Heart right ventricle (tissue), 16 donors: ENCODE results near the gene CITED2. TPM values are rescaled to one million over a fixed set of nuclear protein-coding genes. Genes with fewer than 3 reads are reported as not detected.

Source experiments
- ATAC-seq, 8 donors: fragments of 200-7000 bp; cut with Tn5 transposase; one replicate each; pipeline ENCODE4 v1.9.1; 2020; ENCODE audit warnings: mild to moderate bottlenecking in 8 of 8, moderate library complexity in 8 of 8, moderate number of reproducible peaks in 1 of 8
- DNase-seq, 2 donors: peaks; one replicate each; pipeline ENCODE4 v3.0.0-alpha.2; 2020
- H3K27ac ChIP-seq, 10 donors: fragments of 200-600 bp; sonication (generic) in 2 of 10; one replicate each; pipeline versions ENCODE4 v1.5.0 to v1.8.0; 2020 to 2022; ENCODE audit warnings: mild to moderate bottlenecking in 3 of 10
- H3K27me3 ChIP-seq, 7 donors: fragments of 200-600 bp; one replicate each; pipeline ENCODE4 v1.8.0; 2021 to 2022; ENCODE audit warnings: mild to moderate bottlenecking in 2 of 7
- H3K36me3 ChIP-seq, 9 donors: fragments of 200-600 bp; sonication (generic) in 1 of 9; one replicate each; pipeline versions ENCODE4 v1.5.0 to v1.8.0; 2020 to 2022; ENCODE audit warnings: mild to moderate bottlenecking in 2 of 9
- H3K4me1 ChIP-seq, 9 donors: fragments of 200-600 bp; sonication (generic) in 1 of 9; one replicate each; pipeline versions ENCODE4 v1.5.0 to v1.8.0; 2020 to 2022; ENCODE audit warnings: mild to moderate bottlenecking in 4 of 9
- H3K4me3 ChIP-seq, 10 donors: fragments of 200-600 bp; sonication (generic) in 2 of 10; one replicate each; pipeline versions ENCODE4 v1.5.0 to v1.8.0; 2020 to 2022; ENCODE audit warnings: mild to moderate bottlenecking in 7 of 10, moderate library complexity in 2 of 10
- H3K9me3 ChIP-seq, 11 donors: fragments of 200-600 bp in 10 of 11; sonication (generic) in 2 of 11; one replicate each; pipeline versions ENCODE4 v1.5.0 to v1.8.0; 2013 to 2022; ENCODE audit warnings: mild to moderate bottlenecking in 2 of 11, control low read depth in 1 of 11, moderate library complexity in 1 of 11
- WGBS, 2 donors: extraction: QIAGEN DNeasy Blood & Tissue Kit; methylation state at CpG; one replicate each; pipeline ENCODE4 v1.1.7; 2013; ENCODE audit warnings: inconsistent platforms in 1 of 2; 5-methylcytosine and 5-hydroxymethylcytosine counted together
- intact Hi-C, 10 donors: fragments of 100-400 bp; cut with DNase I; formaldehyde crosslinking; loops; one replicate each; pipeline versions ENCODE4 v1.11.1 to v1.14.2; 2022
- polyA plus RNA-seq, 2 donors: library from polyadenylated mRNA; stranded (reverse); fragments of 200-250 nt; gene quantifications; one replicate each; pipeline ENCODE4 v1.2.3, GENCODE V29; 2013
- total RNA-seq, 10 donors: library from RNA; stranded (reverse); fragmentation: NEBNext Ultra II Directional in 3 of 10; extraction: Animal tissue kit (Norgen Biotek cat#: 25700) in 3 of 10; gene quantifications; one replicate each; pipeline versions ENCODE4 v1.2.1 to v1.2.4, GENCODE V29; 2021 to 2023
- TF ChIP-seq, protein P1 (sequence below), 9 donors: fragments of 200-600 bp; sonication (generic) in 2 of 9; IDR thresholded peaks; one replicate each; pipeline versions ENCODE4 v1.5.0 to v1.8.0; 2021 to 2022; ENCODE audit warnings: antibody characterized with exemption in 9 of 9, mild to moderate bottlenecking in 5 of 9, moderate library complexity in 1 of 9
- donor health status: Arrhythmogenic right ventricular cardiomyopathy.
- donor health status: ischemic (EF 13 %, LVEDD 7.1; RV severe dilation, severe dysfunction).
- donor health status: healthy with polysubstance abuse.
- donor health status: DM: no; HTN: yes; CAD: no.
- donor health status: DM: no; HTN: no; CAD: no.
- donor health status: ischemic (EF 25% LVEDD 6.9; RV normal size, moderate dysfunction).
- donor health status: ischemic (EF 25% LVEDD 5.7; RV mildly dilated, moderate dysfunction).
- donor health status: healthy.
- donor health status: DM: yes; HTN: yes; CAD: no.
- donor health status: Ischemic cardiomyopathy.
- donor health status: ischemic (EF 35%, LVEDD 5.7; RV mildly dilated, moderate dysfunction).
- donor health status: nonischemic (EF 11% LVEDD 7.7; RV severe dilation, severe dysfunction).
- donor health status: DM: yes; HTN: yes; CAD: no.
- donor health status: PGD.
- donor health status: ischemic (EF 29% LVEDD 5.4; RV normal size, mild dysfunction).
- donor health status: nonischemic (EF 23%, LVEDD 6.1; RV moderate dilation, normal function).

Gene CITED2
- total and polyA plus RNA-seq, 12 donors = 9.9 to 215 (median 148) TPM

DNA sequence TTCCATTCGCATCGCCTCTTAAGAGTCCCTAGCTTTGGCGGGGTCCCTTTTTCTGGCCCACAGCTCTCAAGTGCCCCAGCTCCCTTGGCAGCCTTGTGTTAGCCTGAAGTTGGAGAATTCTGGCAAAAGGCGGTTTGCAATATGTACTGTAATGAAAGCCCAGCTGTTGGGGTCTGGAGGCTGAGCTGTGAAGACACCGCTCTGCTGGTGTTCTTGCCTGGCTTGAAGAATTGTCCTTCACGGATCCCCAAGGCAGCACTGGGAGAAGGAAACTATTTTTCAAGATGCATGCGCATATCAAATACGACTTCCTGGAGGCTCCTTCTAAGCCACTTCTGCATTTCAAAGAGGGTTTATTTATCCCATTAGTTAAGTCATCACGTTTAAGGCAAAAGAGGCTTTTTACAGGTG, 21.4 kb upstream of the CITED2 start:
- ATAC-seq (no peak), DNase-seq (no peak)
- Histone ChIP-seq H3K9me3 (no peaks in the 10 kb centered on the region), H3K27ac (no peak overlapping the region), H3K27me3 (no peaks in the 10 kb centered on the region), H3K4me3 (no peak overlapping the region), H3K36me3 (no peaks in the 10 kb centered on the region), H3K4me1 (no peaks in the 10 kb centered on the region)
- TF ChIP-seq, protein P1, sequence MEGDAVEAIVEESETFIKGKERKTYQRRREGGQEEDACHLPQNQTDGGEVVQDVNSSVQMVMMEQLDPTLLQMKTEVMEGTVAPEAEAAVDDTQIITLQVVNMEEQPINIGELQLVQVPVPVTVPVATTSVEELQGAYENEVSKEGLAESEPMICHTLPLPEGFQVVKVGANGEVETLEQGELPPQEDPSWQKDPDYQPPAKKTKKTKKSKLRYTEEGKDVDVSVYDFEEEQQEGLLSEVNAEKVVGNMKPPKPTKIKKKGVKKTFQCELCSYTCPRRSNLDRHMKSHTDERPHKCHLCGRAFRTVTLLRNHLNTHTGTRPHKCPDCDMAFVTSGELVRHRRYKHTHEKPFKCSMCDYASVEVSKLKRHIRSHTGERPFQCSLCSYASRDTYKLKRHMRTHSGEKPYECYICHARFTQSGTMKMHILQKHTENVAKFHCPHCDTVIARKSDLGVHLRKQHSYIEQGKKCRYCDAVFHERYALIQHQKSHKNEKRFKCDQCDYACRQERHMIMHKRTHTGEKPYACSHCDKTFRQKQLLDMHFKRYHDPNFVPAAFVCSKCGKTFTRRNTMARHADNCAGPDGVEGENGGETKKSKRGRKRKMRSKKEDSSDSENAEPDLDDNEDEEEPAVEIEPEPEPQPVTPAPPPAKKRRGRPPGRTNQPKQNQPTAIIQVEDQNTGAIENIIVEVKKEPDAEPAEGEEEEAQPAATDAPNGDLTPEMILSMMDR (IDR thresholded peaks at IDR 0.05) = no peak
- 64 to 69% methylated on average over 9 of the region's 9 CpGs for WGBS, 2 donors
- intact Hi-C loops = no loop called here

DNA sequence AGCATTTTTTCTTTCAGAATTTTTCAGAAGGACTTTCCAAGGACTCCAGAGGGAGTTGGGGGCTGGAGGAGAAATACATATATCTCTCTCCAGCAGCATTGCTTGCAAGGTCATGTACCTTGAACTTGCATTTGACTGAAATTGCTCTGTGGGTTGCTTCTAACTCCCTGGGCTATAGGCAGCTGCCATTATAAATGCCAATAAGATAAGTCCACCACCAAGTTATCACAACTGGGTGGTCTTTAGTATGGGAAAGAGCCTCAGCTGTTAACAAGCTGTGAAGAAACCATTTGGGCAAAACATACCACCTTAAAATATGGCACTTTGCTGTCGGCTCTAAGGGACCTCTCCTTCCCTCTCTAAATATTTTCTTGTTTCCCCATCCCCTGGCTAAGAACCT, 20.9 kb upstream of the CITED2 start:
- DNase-seq (no peak), ATAC-seq (no peak)
- no peak overlapping the region for H3K4me3 ChIP-seq
- no peaks in the 10 kb centered on the region for H3K4me1 ChIP-seq
- intact Hi-C loops = no loop called here
- TF ChIP-seq, protein P1 (IDR thresholded peaks at IDR 0.05) = no peak
- no peaks in the 10 kb centered on the region for H3K36me3 ChIP-seq
- WGBS, 2 donors = 59 to 73% methylated on average over 1 of the region's 1 CpG
- H3K27ac ChIP-seq = no peak overlapping the region
- H3K27me3 ChIP-seq = no peaks in the 10 kb centered on the region
- H3K9me3 ChIP-seq = no peaks in the 10 kb centered on the region

DNA sequence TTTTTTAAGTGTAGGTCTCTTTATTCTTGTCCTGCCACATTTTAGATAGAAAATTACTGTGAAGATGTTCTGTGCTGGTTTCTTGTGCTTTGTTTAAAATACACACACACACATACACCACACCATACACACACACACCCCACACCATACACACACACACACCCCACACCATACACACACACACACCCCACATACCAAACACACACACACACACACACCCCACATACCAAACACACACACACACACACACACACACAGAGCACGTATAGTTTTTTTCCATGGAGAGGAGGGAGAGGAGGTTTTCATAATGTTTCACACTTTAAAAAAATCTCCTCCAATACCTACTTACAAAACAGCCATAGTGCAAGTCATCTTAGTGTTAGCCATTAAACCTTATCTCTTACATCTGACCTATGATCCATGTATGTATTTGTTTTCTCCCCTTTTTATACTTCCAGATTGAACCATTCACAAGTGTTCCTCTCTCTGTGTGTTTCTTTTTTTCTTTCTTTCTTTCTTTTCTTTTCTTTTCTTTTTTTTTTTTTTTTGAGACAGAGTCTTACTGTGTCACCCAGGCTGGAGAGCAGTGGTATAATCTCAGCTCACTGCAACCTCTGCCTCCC, 19.7 kb upstream of the CITED2 start:
- TF ChIP-seq, protein P1 (IDR thresholded peaks at IDR 0.05) = no peak
- Histone ChIP-seq H3K4me3 (no peak overlapping the region), H3K9me3 (no peaks in the 10 kb centered on the region), H3K27me3 (no peaks in the 10 kb centered on the region), H3K4me1 (no peaks in the 10 kb centered on the region), H3K27ac (no peak overlapping the region), H3K36me3 (no peaks in the 10 kb centered on the region)
- intact Hi-C loops = no loop called here
- ATAC-seq (no peak), DNase-seq (no peak)
- WGBS, 2 donors = 85 to 94% methylated on average over 1 of the region's 1 CpG

DNA sequence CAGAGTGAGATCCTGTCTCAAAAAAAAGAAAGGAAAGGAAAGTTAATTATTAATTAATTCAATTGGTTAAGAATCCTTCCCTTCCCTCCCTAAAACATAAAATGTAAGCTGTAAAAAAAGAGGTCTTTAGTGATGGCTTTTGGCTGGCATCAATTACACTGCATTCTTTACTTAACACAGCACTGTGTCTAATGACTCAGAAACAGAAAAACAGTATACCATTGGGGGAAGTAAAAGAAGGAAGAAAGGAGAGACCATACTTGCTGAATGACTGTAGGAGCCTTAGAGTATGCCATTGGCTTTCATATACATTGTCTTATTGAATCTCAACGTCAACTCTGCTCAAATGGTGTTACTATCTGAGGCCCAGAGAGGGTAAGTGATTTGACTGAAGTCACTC, 18.3 kb upstream of the CITED2 start:
- H3K36me3 ChIP-seq = no peaks in the 10 kb centered on the region
- no peaks in the 10 kb centered on the region for H3K9me3 ChIP-seq
- TF ChIP-seq, protein P1 (IDR thresholded peaks at IDR 0.05) = no peak
- H3K4me1 ChIP-seq = no peaks in the 10 kb centered on the region
- H3K4me3 ChIP-seq = no peak overlapping the region
- H3K27me3 ChIP-seq = no peaks in the 10 kb centered on the region
- ATAC-seq (no peak), DNase-seq (no peak)
- no peak overlapping the region for H3K27ac ChIP-seq
- 82 to 87% methylated on average over 1 of the region's 1 CpG for WGBS, 2 donors
- intact Hi-C loops = no loop called here
